ENCODE data around the gene LIPC.

- TF ChIP-seq ESRRA (IDR thresholded peaks at IDR 0.05; ENCODE audit: borderline replicate concordance, low read length): no peak
- no peak for TF ChIP-seq CTCF (IDR thresholded peaks at IDR 0.05)
- no peak for TF ChIP-seq HES2 (IDR thresholded peaks at IDR 0.05)
- TF ChIP-seq POLR2A (IDR thresholded peaks at IDR 0.05; ENCODE audit: low read length): no peak
- no peak for TF ChIP-seq ELK1 (IDR thresholded peaks at IDR 0.05; ENCODE audit: low read depth, low read length)
- TF ChIP-seq PBX3 (IDR thresholded peaks at IDR 0.05): no peak
- TF ChIP-seq CHD4 (IDR thresholded peaks at IDR 0.05; ENCODE audit: borderline replicate concordance): no peak
- no peak for TF ChIP-seq TP53 (CRISPR knock-in tag; IDR thresholded peaks at IDR 0.05)
- no peak for TF ChIP-seq REST (IDR thresholded peaks at IDR 0.05)
- no peak for TF ChIP-seq MAZ (IDR thresholded peaks at IDR 0.05; ENCODE audit: borderline replicate concordance, low read depth, low read length)
These were observed 29.1 kb downstream of the LIPC start for GRCh38 chr15:58460872-58461271.
